Measurements from ENCODE around the gene MED8. TPM values are rescaled to one million over a fixed set of nuclear protein-coding genes. Genes with fewer than 3 reads are reported as not detected.

The MED8 gene
- total and polyA plus RNA-seq, 2 experiments from 2014 or later, result 16.6 to 25.7 TPM

GRCh38 chr1:43359696-43360095 is 29.9 kb downstream of the MED8 start:
- H3K4me3 Mint-ChIP-seq, result peak overlapping the region; percentile 95
- ATAC-seq (no peak), DNase-seq (ENCODE audit: low spot score) (no peak)
- peak overlapping the region; percentile 78; the same call in 1 of the 2 replicates for H3K27ac ChIP-seq (ENCODE audit: low read depth)
- H3K27ac Mint-ChIP-seq, result no peak overlapping the region; the same call in 1 of the 2 replicates
- peaks cover 19% of the 10 kb centered on the region for H3K4me1 ChIP-seq (ENCODE audit: insufficient read depth)
- H3K27me3 Mint-ChIP-seq (ENCODE audit: insufficient read depth, low read depth, poor library complexity), result peaks cover 20% of the 10 kb centered on the region
- peak overlapping the region; percentile 92 for H3K4me2 ChIP-seq
- H3K27me3 ChIP-seq (ENCODE audit: insufficient read depth), result no peaks in the 10 kb centered on the region
- H3K36me3 ChIP-seq (ENCODE audit: insufficient read depth), result peaks cover 31% of the 10 kb centered on the region
- peaks cover 27% of the 10 kb centered on the region for H3K4me1 Mint-ChIP-seq
- peaks cover 37% of the 10 kb centered on the region for H3K79me2 ChIP-seq (replicated peaks; ENCODE audit: insufficient read depth)
- peaks cover 56% of the 10 kb centered on the region for H3K36me3 Mint-ChIP-seq (ENCODE audit: low read depth)
- H3F3A ChIP-seq (replicated peaks; ENCODE audit: low read depth), result peaks cover 30% of the 10 kb centered on the region
- no peaks in the 10 kb centered on the region for H3K9me2 ChIP-seq (ENCODE audit: insufficient read depth)
- TF ChIP-seq ZNF462 (CRISPR knock-in tag; IDR thresholded peaks at IDR 0.05) (no peak), POLR2AphosphoS5 (IDR thresholded peaks at IDR 0.05; ENCODE audit: low read depth) (no peak), EZH2 (IDR thresholded peaks at IDR 0.05; ENCODE audit: low read depth, unreplicated experiment) (no peak), JUNB (IDR thresholded peaks at IDR 0.05; ENCODE audit: unreplicated experiment) (no peak)
- no peaks in the 10 kb centered on the region; the same call in 2 of the 3 replicates for H3K9me3 Mint-ChIP-seq
- H3K4me3 ChIP-seq, result peak overlapping the region; percentile 91
- no peak overlapping the region for H2AFZ ChIP-seq
- H4K20me1 ChIP-seq (replicated peaks; ENCODE audit: insufficient read depth), result peaks cover 30% of the 10 kb centered on the region

Measured in GM23338 (cell line).